ENCODE results near the gene CANT1.
"Not testable (repeated sequence)": the region's sequence is repeated elsewhere in the genome, so short reads cannot be mapped to it uniquely, and the experiment has no call there.

Gene CANT1

GRCh38 chr17:78952706-78953105 lies 56.9 kb downstream of the CANT1 start:
- no peak for TF ChIP-seq CTCF (IDR thresholded peaks at IDR 0.05; ENCODE audit: extremely low read depth, missing control alignments)
- DNase-seq (ENCODE audit: low spot score) = no peak

- no peak for TF ChIP-seq CTCF (IDR thresholded peaks at IDR 0.05; ENCODE audit: extremely low read depth, missing control alignments)
- no peak for DNase-seq (ENCODE audit: low spot score)
Observed at GRCh38 chr17:78951967-78952551, 57.5 kb downstream of the CANT1 start.

GRCh38 chr17:78950870-78951269 lies 58.7 kb downstream of the CANT1 start:
- TF ChIP-seq CTCF (IDR thresholded peaks at IDR 0.05; ENCODE audit: extremely low read depth, missing control alignments) = no peak
- no peak for DNase-seq (ENCODE audit: low spot score)

- TF ChIP-seq CTCF (IDR thresholded peaks at IDR 0.05; ENCODE audit: extremely low read depth, missing control alignments) = no peak
- DNase-seq (ENCODE audit: low spot score) = no peak
Observed at GRCh38 chr17:78947235-78948149, 62.1 kb downstream of the CANT1 start.

GRCh38 chr17:78946631-78947030 lies 62.9 kb downstream of the CANT1 start:
- no peak for DNase-seq (ENCODE audit: low spot score)
- TF ChIP-seq CTCF (IDR thresholded peaks at IDR 0.05; ENCODE audit: extremely low read depth, missing control alignments) = no peak

- no peak for DNase-seq (ENCODE audit: low spot score)
- no peak for TF ChIP-seq CTCF (IDR thresholded peaks at IDR 0.05; ENCODE audit: extremely low read depth, missing control alignments)
Observed at GRCh38 chr17:78946131-78946530, 63.4 kb downstream of the CANT1 start.

GRCh38 chr17:78945455-78945854 lies 64.1 kb downstream of the CANT1 start:
- not testable (repeated sequence) for DNase-seq (ENCODE audit: low spot score)

Data from GM20000 (cell line).